Endodermal cell (in vitro differentiated cells): ENCODE results near the gene MRPL40. TPM values are rescaled to one million over a fixed set of nuclear protein-coding genes. Genes with fewer than 3 reads are reported as not detected.

Source experiments
- DNase-seq: peaks from one replicate; pipeline ENCODE4 v3.0.0-alpha.2; 2017
- H3K27ac ChIP-seq: 2 replicates; pipeline ENCODE4 v1.5.1; 2013; ENCODE audit warnings: mild to moderate bottlenecking, low read depth, low read length, moderate library complexity
- H3K27me3 ChIP-seq: 2 replicates; pipeline ENCODE4 v1.6.1; 2013; ENCODE audit warnings: mild to moderate bottlenecking, low read length, moderate library complexity; ENCODE audit not compliant: insufficient read depth, control insufficient read depth, poor library complexity, severe bottlenecking
- H3K36me3 ChIP-seq: 2 replicates; pipeline ENCODE4 v1.7.0; 2013; ENCODE audit warnings: mild to moderate bottlenecking, low read length, moderate library complexity; ENCODE audit not compliant: control insufficient read depth, insufficient read depth
- H3K4me1 ChIP-seq: one replicate; pipeline ENCODE4 v1.7.0; 2013; ENCODE audit warnings: low read length; ENCODE audit not compliant: control insufficient read depth, insufficient read depth
- H3K4me3 ChIP-seq: 2 replicates; pipeline ENCODE4 v1.5.1; 2013; ENCODE audit warnings: mild to moderate bottlenecking, low read length, moderate library complexity
- H3K9ac ChIP-seq: 2 replicates; pipeline ENCODE4 v1.6.1; 2013; ENCODE audit warnings: mild to moderate bottlenecking, low read length, moderate library complexity; ENCODE audit not compliant: poor library complexity, severe bottlenecking; ENCODE audit errors: extremely low read depth
- H3K9me3 ChIP-seq: 2 replicates; pipeline ENCODE4 v1.6.1; 2013; ENCODE audit warnings: mild to moderate bottlenecking, low read length, moderate library complexity; ENCODE audit not compliant: control insufficient read depth
- H3K27ac Mint-ChIP-seq: 2 replicates; pipeline ENCODE4 v1.8.0; 2020; ENCODE audit warnings: mixed read lengths
- H3K27me3 Mint-ChIP-seq: 2 replicates; pipeline ENCODE4 v1.8.0; 2021; ENCODE audit warnings: mild to moderate bottlenecking, mixed read lengths; ENCODE audit not compliant: insufficient read depth
- H3K36me3 Mint-ChIP-seq: 2 replicates; pipeline ENCODE4 v1.8.0; 2020; ENCODE audit warnings: low read depth, mixed read lengths
- H3K4me1 Mint-ChIP-seq: 2 replicates; pipeline ENCODE4 v1.8.0; 2020; ENCODE audit warnings: mixed read lengths
- H3K4me3 Mint-ChIP-seq: 2 replicates; pipeline ENCODE4 v1.8.0; 2020; ENCODE audit warnings: mild to moderate bottlenecking, moderate library complexity, mixed read lengths
- H3K9me3 Mint-ChIP-seq: 2 replicates; pipeline ENCODE4 v1.8.0; 2020; ENCODE audit warnings: mild to moderate bottlenecking, mixed read lengths
- CTCF ChIP-seq: fragments of 200-600 bp; sonication (generic); conservative IDR thresholded peaks from 2 replicates; pipeline ENCODE4 v1.5.0; 2021; ENCODE audit warnings: antibody characterized with exemption, mild to moderate bottlenecking
- WGBS, 2 experiments: methylation state at CpG; one replicate each; pipeline versions ENCODE4 v1.1.5 to v1.1.7; 2013; ENCODE audit warnings: missing lambda C conversion rate in 2 of 2, mixed read lengths in 1 of 2; ENCODE audit not compliant: insufficient coverage in 1 of 2, insufficient read length in 1 of 2; 5-methylcytosine and 5-hydroxymethylcytosine counted together
- total RNA-seq, 2 donors: library from RNA; stranded (reverse); fragmentation: NEBNext Ultra II Directional in 1 of 2; extraction: Animal tissue kit (Norgen Biotek cat#: 25700) in 1 of 2; gene quantifications; 2 replicates in 1 of 2; 3 replicates in 1 of 2; pipeline ENCODE4 v1.2.1, GENCODE V29; 2021

The MRPL40 gene
- total RNA-seq, 2 donors from 2014 or later, result 20.3 to 26.5 TPM

GRCh38 chr22:19422440-19423301 is 9.7 kb upstream of the MRPL40 start:
- H3K36me3 Mint-ChIP-seq, result peaks cover 6% of the 10 kb centered on the region
- 74 to 76% methylated on average over 10 to 11 of the region's 11 CpGs for WGBS, 2 experiments
- DNase-seq, result no peak
- no peaks in the 10 kb centered on the region for H3K27me3 Mint-ChIP-seq
- H3K4me1 Mint-ChIP-seq, result peaks cover 27% of the 10 kb centered on the region
- H3K9me3 Mint-ChIP-seq, result no peaks in the 10 kb centered on the region
- no peak overlapping the region for H3K9ac ChIP-seq
- no peaks in the 10 kb centered on the region for H3K27me3 ChIP-seq
- H3K4me1 ChIP-seq, result peaks cover 16% of the 10 kb centered on the region
- H3K9me3 ChIP-seq, result no peaks in the 10 kb centered on the region
- no peak overlapping the region for H3K4me3 ChIP-seq
- peak overlapping the region; percentile 19 for H3K27ac ChIP-seq
- TF ChIP-seq CTCF, result no peak
- peaks cover 2% of the 10 kb centered on the region for H3K36me3 ChIP-seq
- no peak overlapping the region for H3K4me3 Mint-ChIP-seq
- H3K27ac Mint-ChIP-seq, result peak overlapping the region; percentile 70

GRCh38 chr22:19424186-19424500 is 8.2 kb upstream of the MRPL40 start:
- no peaks in the 10 kb centered on the region for H3K27me3 Mint-ChIP-seq
- Histone ChIP-seq H3K4me1 (peaks cover 11% of the 10 kb centered on the region), H3K27ac (no peak overlapping the region), H3K9ac (no peak overlapping the region), H3K9me3 (no peaks in the 10 kb centered on the region), H3K36me3 (no peaks in the 10 kb centered on the region), H3K4me3 (no peak overlapping the region), H3K27me3 (no peaks in the 10 kb centered on the region)
- no peak for TF ChIP-seq CTCF
- H3K4me1 Mint-ChIP-seq, result peaks cover 24% of the 10 kb centered on the region
- 97 to 100% methylated on average over 2 to 3 of the region's 3 CpGs for WGBS, 2 experiments
- no peaks in the 10 kb centered on the region for H3K9me3 Mint-ChIP-seq
- H3K27ac Mint-ChIP-seq, result no peak overlapping the region
- H3K36me3 Mint-ChIP-seq, result peaks cover 8% of the 10 kb centered on the region
- no peak for DNase-seq
- no peak overlapping the region for H3K4me3 Mint-ChIP-seq

- no peak for TF ChIP-seq CTCF
- Mint-ChIP-seq H3K9me3 (no peaks in the 10 kb centered on the region), H3K27me3 (no peaks in the 10 kb centered on the region), H3K4me1 (peaks cover 20% of the 10 kb centered on the region), H3K27ac (peak overlapping the region; percentile 48), H3K36me3 (peaks cover 16% of the 10 kb centered on the region), H3K4me3 (peak overlapping the region; percentile 79)
- Histone ChIP-seq H3K4me1 (no peaks in the 10 kb centered on the region), H3K9ac (peak overlapping the region; percentile 71), H3K36me3 (peaks cover 9% of the 10 kb centered on the region), H3K27ac (no peak overlapping the region), H3K27me3 (no peaks in the 10 kb centered on the region), H3K9me3 (no peaks in the 10 kb centered on the region), H3K4me3 (peak overlapping the region; percentile 84)
- 52 to 64% methylated on average over 6 to 11 of the region's 12 CpGs for WGBS, 2 experiments
- DNase-seq, result peak; percentile 70
Observed at GRCh38 chr22:19429950-19430889, 2.1 kb upstream of the MRPL40 start.
